ENCODE results near the gene LPP. TPM values are rescaled to one million over a fixed set of nuclear protein-coding genes. Genes with fewer than 3 reads are reported as not detected.
"Not testable (repeated sequence)": the region's sequence is repeated elsewhere in the genome, so short reads cannot be mapped to it uniquely, and the experiment has no call there.

LPP gene
- total and polyA plus RNA-seq, 10 of the 15 experiments (the other 5 are each of a cell fraction or from before 2014, with no cell fraction given) = under 0.01 to 0.62 (median 0.03) TPM

DNA sequence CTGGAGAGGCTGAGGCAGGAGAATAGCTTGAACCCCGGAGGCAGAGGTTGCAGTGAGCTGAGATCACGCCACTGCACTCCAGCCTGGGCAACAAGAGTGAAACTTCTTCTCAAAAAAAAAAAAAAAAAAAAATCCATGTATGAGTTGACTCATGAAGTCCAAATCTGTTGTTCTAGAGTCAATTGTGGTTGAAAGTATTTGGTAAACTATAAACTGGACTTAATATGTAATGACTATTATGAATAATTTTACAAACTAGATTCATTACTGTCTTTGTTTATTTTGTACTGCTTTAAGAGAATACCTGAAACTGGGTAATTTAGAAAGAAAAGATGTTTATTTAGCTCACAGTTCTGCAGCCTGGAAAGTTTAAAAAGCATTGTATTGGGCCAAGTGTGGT, 22.9 kb upstream of the LPP start:
- ATAC-seq, POLR2A ChIA-PET: not testable (repeated sequence)

GRCh38 chr3:188133219-188133618, 20.7 kb upstream of the LPP start:
- H3K79me2 ChIP-seq (ENCODE audit: control insufficient read depth, insufficient read depth, low read length) = no peaks in the 10 kb centered on the region
- DNase-seq (ENCODE audit: low read depth, low spot score) (no peak), ATAC-seq (no peak), FAIRE-seq (no peak)
- no peaks in the 10 kb centered on the region for H3K9me3 ChIP-seq (replicated peaks; ENCODE audit: control insufficient read depth, insufficient read depth, low read length)
- intact Hi-C loops (cut with micrococcal nuclease; ENCODE audit: unreplicated experiment) (loop anchor here (5.0 kb wide), 1 partner anchor 391 kb away; no protein-coding TSS in a partner anchor), in situ Hi-C loops (cut with MboI) (no loop called here)
- no peak overlapping the region for H3K27ac ChIP-seq (ENCODE audit: control insufficient read depth, insufficient read depth)
- no peaks in the 10 kb centered on the region for H3K36me3 ChIP-seq (ENCODE audit: control insufficient read depth in 2 of 2, insufficient read depth in 2 of 2, low read length in 1 of 2)
- H4K20me1 ChIP-seq (ENCODE audit: control insufficient read depth, insufficient read depth) = no peaks in the 10 kb centered on the region
- ChIA-PET SMC1A (ENCODE audit: uncharacterized antibody, unreplicated experiment) (no interaction called here), POLR2A (no interaction called here), CTCF (no interaction called here), RAD21 (ENCODE audit: unreplicated experiment) (interaction anchor here (0.7 kb wide), 1 partner anchor 391 kb away, joined by 4 read pairs; no protein-coding TSS in a partner anchor)
- H3K4me3 ChIP-seq = no peak overlapping the region
- TF ChIP-seq SUZ12 (IDR thresholded peaks at IDR 0.05; ENCODE audit: unreplicated experiment) (no peak), CHD1 (IDR thresholded peaks at IDR 0.05; ENCODE audit: low read depth, low read length) (no peak), SRF (IDR thresholded peaks at IDR 0.05; ENCODE audit: low read depth in 2 of 2, low read length in 2 of 2) (no peak)
- TF ChIP-seq, protein P1, sequence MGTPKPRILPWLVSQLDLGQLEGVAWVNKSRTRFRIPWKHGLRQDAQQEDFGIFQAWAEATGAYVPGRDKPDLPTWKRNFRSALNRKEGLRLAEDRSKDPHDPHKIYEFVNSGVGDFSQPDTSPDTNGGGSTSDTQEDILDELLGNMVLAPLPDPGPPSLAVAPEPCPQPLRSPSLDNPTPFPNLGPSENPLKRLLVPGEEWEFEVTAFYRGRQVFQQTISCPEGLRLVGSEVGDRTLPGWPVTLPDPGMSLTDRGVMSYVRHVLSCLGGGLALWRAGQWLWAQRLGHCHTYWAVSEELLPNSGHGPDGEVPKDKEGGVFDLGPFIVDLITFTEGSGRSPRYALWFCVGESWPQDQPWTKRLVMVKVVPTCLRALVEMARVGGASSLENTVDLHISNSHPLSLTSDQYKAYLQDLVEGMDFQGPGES (IDR thresholded peaks at IDR 0.05) = no peak
- TF ChIP-seq, protein P2, sequence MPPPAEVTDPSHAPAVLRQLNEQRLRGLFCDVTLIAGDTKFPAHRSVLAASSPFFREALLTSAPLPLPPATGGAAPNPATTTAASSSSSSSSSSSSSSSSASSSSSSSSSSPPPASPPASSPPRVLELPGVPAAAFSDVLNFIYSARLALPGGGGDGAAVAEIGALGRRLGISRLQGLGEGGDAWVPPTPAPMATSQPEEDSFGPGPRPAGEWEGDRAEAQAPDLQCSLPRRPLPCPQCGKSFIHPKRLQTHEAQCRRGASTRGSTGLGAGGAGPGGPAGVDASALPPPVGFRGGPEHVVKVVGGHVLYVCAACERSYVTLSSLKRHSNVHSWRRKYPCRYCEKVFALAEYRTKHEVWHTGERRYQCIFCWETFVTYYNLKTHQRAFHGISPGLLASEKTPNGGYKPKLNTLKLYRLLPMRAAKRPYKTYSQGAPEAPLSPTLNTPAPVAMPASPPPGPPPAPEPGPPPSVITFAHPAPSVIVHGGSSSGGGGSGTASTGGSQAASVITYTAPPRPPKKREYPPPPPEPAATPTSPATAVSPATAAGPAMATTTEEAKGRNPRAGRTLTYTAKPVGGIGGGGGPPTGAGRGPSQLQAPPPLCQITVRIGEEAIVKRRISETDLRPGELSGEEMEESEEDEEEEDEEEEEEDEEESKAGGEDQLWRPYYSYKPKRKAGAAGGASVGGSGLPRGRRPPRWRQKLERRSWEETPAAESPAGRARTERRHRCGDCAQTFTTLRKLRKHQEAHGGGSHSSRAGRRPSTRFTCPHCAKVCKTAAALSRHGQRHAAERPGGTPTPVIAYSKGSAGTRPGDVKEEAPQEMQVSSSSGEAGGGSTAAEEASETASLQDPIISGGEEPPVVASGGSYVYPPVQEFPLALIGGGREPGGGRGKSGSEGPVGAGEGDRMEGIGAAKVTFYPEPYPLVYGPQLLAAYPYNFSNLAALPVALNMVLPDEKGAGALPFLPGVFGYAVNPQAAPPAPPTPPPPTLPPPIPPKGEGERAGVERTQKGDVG (CRISPR knock-in tag; IDR thresholded peaks at IDR 0.05) = no peak
- H2AFZ ChIP-seq (ENCODE audit: control insufficient read depth, low read depth, low read length) = no peak overlapping the region
- H3K9ac ChIP-seq (ENCODE audit: control insufficient read depth, insufficient read depth, low read length) = no peak overlapping the region
- H3K4me1 ChIP-seq (ENCODE audit: control insufficient read depth, insufficient read depth, low read length) = no peaks in the 10 kb centered on the region
- no peak overlapping the region for H3K4me2 ChIP-seq (ENCODE audit: control insufficient read depth, insufficient read depth)
- no peaks in the 10 kb centered on the region for H3K27me3 ChIP-seq (replicated peaks in 1 of 2; ENCODE audit: control insufficient read depth in 2 of 2, insufficient read depth in 2 of 2, low read length in 1 of 2)
- no TSS peak for BruUV-seq (replicated peaks)
- WGBS (ENCODE audit: insufficient coverage, insufficient replicate concordance, low lambda C conversion rate, missing lambda C conversion rate) = 26% methylated on average over 5 of the region's 5 CpGs

More for the DNA sequence above, 22.9 kb upstream of the LPP start:
- H3K27me3 ChIP-seq (replicated peaks in 1 of 2; ENCODE audit: control insufficient read depth in 2 of 2, insufficient read depth in 2 of 2, low read length in 1 of 2); H3K4me3 ChIP-seq; H3K4me2 ChIP-seq (ENCODE audit: control insufficient read depth, insufficient read depth); FAIRE-seq; H3K9me3 ChIP-seq (replicated peaks; ENCODE audit: control insufficient read depth, insufficient read depth, low read length); SMC1A ChIA-PET (ENCODE audit: uncharacterized antibody, unreplicated experiment); DNase-seq (ENCODE audit: low read depth, low spot score); H3K36me3 ChIP-seq (ENCODE audit: control insufficient read depth in 2 of 2, insufficient read depth in 2 of 2, low read length in 1 of 2); H3K4me1 ChIP-seq (ENCODE audit: control insufficient read depth, insufficient read depth, low read length); CTCF ChIA-PET; H3K27ac ChIP-seq (ENCODE audit: control insufficient read depth, insufficient read depth); H4K20me1 ChIP-seq (ENCODE audit: control insufficient read depth, insufficient read depth); H3K79me2 ChIP-seq (ENCODE audit: control insufficient read depth, insufficient read depth, low read length); H2AFZ ChIP-seq (ENCODE audit: control insufficient read depth, low read depth, low read length); H3K9ac ChIP-seq (ENCODE audit: control insufficient read depth, insufficient read depth, low read length); in situ Hi-C loops (cut with MboI); RAD21 ChIA-PET (ENCODE audit: unreplicated experiment); BruUV-seq (replicated peaks): not testable (repeated sequence)
- WGBS (ENCODE audit: insufficient coverage, insufficient replicate concordance, low lambda C conversion rate, missing lambda C conversion rate) = 29% methylated on average over 1 of the region's 2 CpGs
- intact Hi-C loops (cut with micrococcal nuclease; ENCODE audit: unreplicated experiment) = loop anchor here (5.0 kb wide), 1 partner anchor 389 kb away; no protein-coding TSS in a partner anchor

Data from GM12878 (cell line).